NCI-H2107 (cell line): ENCODE measurements around the gene RRM2.

ENCODE experiments used
- DNase-seq: peaks from one replicate; lab custom pipeline; 2025; lab: John Stamatoyannopoulos, UW

The RRM2 gene

GRCh38 chr2:10172033-10172871 lies 49.7 kb downstream of the RRM2 start:
- DNase-seq: no peak

DNA sequence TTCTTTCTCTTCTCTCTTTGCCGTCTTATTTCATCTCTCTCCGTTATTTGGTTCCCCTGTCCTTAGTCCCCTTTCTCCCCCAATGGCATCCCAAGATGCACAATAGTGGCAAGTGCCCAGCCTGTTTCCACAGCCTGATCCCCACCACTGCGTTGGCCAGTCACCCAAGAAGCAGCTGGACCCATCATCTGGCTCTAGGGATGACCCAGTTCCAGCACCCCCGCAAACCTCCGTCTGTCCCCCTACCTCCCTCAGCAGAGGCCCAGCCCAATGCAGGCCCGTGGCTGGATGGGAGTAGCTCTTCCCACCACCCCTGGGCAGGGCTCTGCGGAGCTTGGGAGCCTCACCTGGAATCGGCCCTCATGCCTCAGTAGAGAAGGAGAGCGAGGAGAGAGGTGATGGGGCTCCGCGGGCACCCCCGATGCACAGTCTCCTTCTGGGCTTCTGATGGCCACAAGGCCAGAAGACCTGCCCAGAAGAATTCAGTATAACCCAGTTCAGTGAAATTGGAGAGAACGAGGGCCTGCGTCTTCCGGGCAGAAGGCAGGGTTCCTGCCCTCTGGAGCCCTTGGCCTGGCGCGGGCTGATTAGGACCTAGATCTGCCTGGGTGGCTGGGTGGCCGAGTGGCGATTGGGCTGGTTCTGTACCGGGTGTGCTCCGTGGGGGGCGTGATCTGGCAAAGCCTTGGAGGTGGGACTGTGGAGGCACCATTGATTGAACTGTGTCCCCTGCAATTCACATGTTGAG lies 50.9 kb downstream of the RRM2 start:
- DNase-seq: no peak

GRCh38 chr2:10174173-10174572 lies 51.6 kb downstream of the RRM2 start:
- DNase-seq: no peak

DNA sequence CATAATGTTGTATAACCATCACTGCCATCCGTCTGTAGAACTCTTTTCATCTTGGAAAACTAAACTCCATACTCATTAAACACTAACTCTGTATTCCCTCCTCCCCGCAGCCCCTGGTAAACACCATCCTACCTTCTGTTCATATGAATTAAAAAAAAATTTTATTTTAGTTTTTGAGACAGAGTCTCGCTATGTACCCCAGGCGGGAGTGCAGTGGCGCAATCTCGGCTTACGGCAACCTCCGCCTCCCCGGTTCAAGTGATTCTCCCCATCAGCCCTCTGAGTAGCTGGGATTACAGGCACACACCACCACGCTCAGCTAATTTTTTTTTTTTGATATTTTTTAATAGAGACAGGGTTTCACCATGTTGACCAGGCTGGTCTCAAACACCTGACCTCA lies 52.9 kb downstream of the RRM2 start:
- DNase-seq: no peak

GRCh38 chr2:10178751-10179150 lies 56.2 kb downstream of the RRM2 start:
- no peak for DNase-seq

GRCh38 chr2:10179422-10179821 lies 56.9 kb downstream of the RRM2 start:
- DNase-seq: no peak

DNA sequence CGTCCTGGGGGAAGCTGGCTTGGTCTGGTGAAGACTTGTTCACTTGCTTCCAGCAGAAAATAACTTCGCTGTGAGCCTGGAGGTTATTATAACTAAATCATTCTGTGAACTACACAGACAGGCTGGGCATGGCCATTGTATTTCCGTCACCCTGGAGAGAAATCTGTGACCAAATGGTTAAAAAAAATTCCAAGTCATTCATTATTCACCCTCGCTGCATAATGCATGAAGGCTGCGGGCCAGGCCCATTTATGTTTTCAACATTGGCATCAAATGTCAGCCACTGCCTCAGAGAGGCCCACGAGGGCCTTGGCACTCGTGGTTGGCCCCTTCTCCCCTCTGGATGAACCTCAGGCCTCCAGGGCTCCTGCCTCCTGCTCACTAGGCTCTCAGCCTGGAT lies 57.7 kb downstream of the RRM2 start:
- no peak for DNase-seq
